K562 treated with DMSO at 1 percent for 4 hours (cell line): ENCODE measurements around the gene ARHGAP27. TPM values are rescaled to one million over a fixed set of nuclear protein-coding genes. Genes with fewer than 3 reads are reported as not detected.

Source experiments
- total RNA-seq: library from RNA; unstranded; fragments of 300-600 nt; gene quantifications from 2 replicates; pipeline ENCODE4 v1.2.3, GENCODE V29; 2022; ENCODE audit not compliant: insufficient read depth

Gene ARHGAP27
- total RNA-seq, result 6.8 and 29.3 TPM in 2 replicates

GRCh38 chr17:45432405-45433158, at the start of gene ARHGAP27:
ARHGAP27 (minus strand) TSS chr17:45432870; CDS start chr17:45430279, 2,591 bp downstream.

Other genes starting within 250 kb of the ARHGAP27 start
- 61.9 and 65.1 TPM in 2 replicates for gene FMNL1, start 211.0 kb downstream of the ARHGAP27 start, total RNA-seq
- gene SPATA32, start 170.8 kb downstream of the ARHGAP27 start, total RNA-seq, result not detected in 2 replicates
- 5.3 TPM in 2 replicates for gene MAP3K14, start 115.8 kb downstream of the ARHGAP27 start, total RNA-seq
- 15.6 and 34.9 TPM in 2 replicates for gene PLEKHM1, start 57.9 kb upstream of the ARHGAP27 start, total RNA-seq